Measurements from ENCODE around the gene LRRC23. TPM values are rescaled to one million over a fixed set of nuclear protein-coding genes. Genes with fewer than 3 reads are reported as not detected.

Gene LRRC23
- total RNA-seq, 1 donor from 2014 or later: 10.1 TPM

DNA sequence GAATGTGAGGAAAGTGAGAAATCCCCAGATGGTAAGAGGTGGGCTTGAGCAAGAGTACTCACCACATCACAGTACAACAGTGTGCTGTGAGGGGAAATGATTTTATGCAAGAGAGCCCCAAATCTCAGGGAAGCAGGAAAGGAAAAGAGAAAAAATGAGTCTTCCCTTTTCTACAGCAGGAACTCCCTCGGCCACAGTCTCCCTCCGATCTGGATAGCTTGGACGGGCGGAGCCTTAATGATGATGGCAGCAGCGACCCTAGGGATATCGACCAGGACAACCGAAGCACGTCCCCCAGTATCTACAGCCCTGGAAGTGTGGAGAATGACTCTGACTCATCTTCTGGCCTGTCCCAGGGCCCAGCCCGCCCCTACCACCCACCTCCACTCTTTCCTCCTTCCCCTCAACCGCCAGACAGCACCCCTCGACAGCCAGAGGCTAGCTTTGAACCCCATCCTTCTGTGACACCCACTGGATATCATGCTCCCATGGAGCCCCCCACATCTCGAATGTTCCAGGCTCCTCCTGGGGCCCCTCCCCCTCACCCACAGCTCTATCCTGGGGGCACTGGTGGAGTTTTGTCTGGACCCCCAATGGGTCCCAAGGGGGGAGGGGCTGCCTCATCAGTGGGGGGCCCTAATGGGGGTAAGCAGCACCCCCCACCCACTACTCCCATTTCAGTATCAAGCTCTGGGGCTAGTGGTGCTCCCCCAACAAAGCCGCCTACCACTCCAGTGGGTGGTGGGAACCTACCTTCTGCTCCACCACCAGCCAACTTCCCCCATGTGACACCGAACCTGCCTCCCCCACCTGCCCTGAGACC is 31.0 kb downstream of the LRRC23 start:
- H3K36me3 Mint-ChIP-seq: peaks cover 48% of the 10 kb centered on the region
- H3K4me3 Mint-ChIP-seq: peak overlapping the region; percentile 82
- peaks cover 32% of the 10 kb centered on the region for H3K4me1 Mint-ChIP-seq (ENCODE audit: unreplicated experiment)
- no peaks in the 10 kb centered on the region for H3K27me3 Mint-ChIP-seq
- no peaks in the 10 kb centered on the region for H3K9me3 Mint-ChIP-seq
- peak overlapping the region; percentile 82 for H3K27ac Mint-ChIP-seq
- no peak for DNase-seq (ENCODE audit: extremely low spot score, unreplicated experiment)
- TF ChIP-seq, protein P1, sequence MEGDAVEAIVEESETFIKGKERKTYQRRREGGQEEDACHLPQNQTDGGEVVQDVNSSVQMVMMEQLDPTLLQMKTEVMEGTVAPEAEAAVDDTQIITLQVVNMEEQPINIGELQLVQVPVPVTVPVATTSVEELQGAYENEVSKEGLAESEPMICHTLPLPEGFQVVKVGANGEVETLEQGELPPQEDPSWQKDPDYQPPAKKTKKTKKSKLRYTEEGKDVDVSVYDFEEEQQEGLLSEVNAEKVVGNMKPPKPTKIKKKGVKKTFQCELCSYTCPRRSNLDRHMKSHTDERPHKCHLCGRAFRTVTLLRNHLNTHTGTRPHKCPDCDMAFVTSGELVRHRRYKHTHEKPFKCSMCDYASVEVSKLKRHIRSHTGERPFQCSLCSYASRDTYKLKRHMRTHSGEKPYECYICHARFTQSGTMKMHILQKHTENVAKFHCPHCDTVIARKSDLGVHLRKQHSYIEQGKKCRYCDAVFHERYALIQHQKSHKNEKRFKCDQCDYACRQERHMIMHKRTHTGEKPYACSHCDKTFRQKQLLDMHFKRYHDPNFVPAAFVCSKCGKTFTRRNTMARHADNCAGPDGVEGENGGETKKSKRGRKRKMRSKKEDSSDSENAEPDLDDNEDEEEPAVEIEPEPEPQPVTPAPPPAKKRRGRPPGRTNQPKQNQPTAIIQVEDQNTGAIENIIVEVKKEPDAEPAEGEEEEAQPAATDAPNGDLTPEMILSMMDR (conservative IDR thresholded peaks at IDR 0.05): no peak

GRCh38 chr12:6936194-6936635 is 31.6 kb downstream of the LRRC23 start:
- no peaks in the 10 kb centered on the region for H3K9me3 Mint-ChIP-seq
- no peak for DNase-seq (ENCODE audit: extremely low spot score, unreplicated experiment)
- H3K27me3 Mint-ChIP-seq: no peaks in the 10 kb centered on the region
- H3K36me3 Mint-ChIP-seq: peaks cover 47% of the 10 kb centered on the region
- H3K4me3 Mint-ChIP-seq: peak overlapping the region; percentile 82
- TF ChIP-seq, protein P1 (conservative IDR thresholded peaks at IDR 0.05): no peak
- peak overlapping the region; percentile 82 for H3K27ac Mint-ChIP-seq
- peaks cover 28% of the 10 kb centered on the region for H3K4me1 Mint-ChIP-seq (ENCODE audit: unreplicated experiment)

- TF ChIP-seq, protein P1 (conservative IDR thresholded peaks at IDR 0.05): no peak
- Mint-ChIP-seq H3K36me3 (peaks cover 50% of the 10 kb centered on the region), H3K4me1 (ENCODE audit: unreplicated experiment) (peaks cover 28% of the 10 kb centered on the region), H3K9me3 (no peaks in the 10 kb centered on the region), H3K4me3 (peak overlapping the region; percentile 90), H3K27me3 (no peaks in the 10 kb centered on the region), H3K27ac (peak overlapping the region; percentile 94)
- no peak for DNase-seq (ENCODE audit: extremely low spot score, unreplicated experiment)
These were observed 32.2 kb downstream of the LRRC23 start for GRCh38 chr12:6936636-6937480.

- Mint-ChIP-seq H3K4me1 (ENCODE audit: unreplicated experiment) (peaks cover 25% of the 10 kb centered on the region), H3K4me3 (peak overlapping the region; percentile 90), H3K27ac (peak overlapping the region; percentile 94), H3K36me3 (peaks cover 46% of the 10 kb centered on the region), H3K9me3 (no peaks in the 10 kb centered on the region), H3K27me3 (no peaks in the 10 kb centered on the region)
- peak; percentile 94 for DNase-seq (ENCODE audit: extremely low spot score, unreplicated experiment)
- TF ChIP-seq, protein P1 (conservative IDR thresholded peaks at IDR 0.05): peak; percentile 95
These were observed 33.1 kb downstream of the LRRC23 start for GRCh38 chr12:6937481-6938352.
